Gastrocnemius medialis (tissue), 4 donors: Measurements from ENCODE around the gene TMEM175.

Experiments
- CTCF ChIP-seq, 5 experiments: fragments of 450-650 bp in 3 of 5; fragments of 200-600 bp in 2 of 5; sonication (generic) in 2 of 5; IDR thresholded peaks in 4 of 5; conservative IDR thresholded peaks in 1 of 5; 1 replicate in 4 of 5; 2 replicates in 1 of 5; pipeline ENCODE4 v1.5.1; 2016 to 2019; ENCODE audit warnings: antibody characterized with exemption in 5 of 5, mild to moderate bottlenecking in 3 of 5, moderate library complexity in 3 of 5
- POLR2A ChIP-seq, 2 donors: fragments of 450-650 bp; IDR thresholded peaks; one replicate each; pipeline ENCODE4 v1.6.1; 2017; ENCODE audit warnings: antibody characterized with exemption in 2 of 2, mild to moderate bottlenecking in 2 of 2, moderate library complexity in 2 of 2

- no peak for TF ChIP-seq POLR2A (IDR thresholded peaks at IDR 0.05)
- no peak for TF ChIP-seq CTCF (IDR thresholded peaks at IDR 0.05 in 4 of 5, conservative IDR thresholded peaks at IDR 0.05 in 1 of 5)
Observed at GRCh38 chr4:998096-998691, 65.9 kb downstream of the TMEM175 start.
